Fibroblast of upper back skin (primary cell): ENCODE data around the gene WWP2.
A peak's percentile ranks its signal among the peaks of the same experiment; 100 is the strongest.
"Not testable (repeated sequence)": the region's sequence is repeated elsewhere in the genome, so short reads cannot be mapped to it uniquely, and the experiment has no call there.

Experiments used
- DNase-seq: peaks from one replicate; pipeline ENCODE4 v3.0.0-alpha.2; 2013

Gene WWP2

GRCh38 chr16:69930117-69930776 is 168.1 kb downstream of the WWP2 start:
- peak; percentile 73 for DNase-seq

- DNase-seq: no peak
Measured at GRCh38 chr16:69931631-69932030, 169.5 kb downstream of the WWP2 start.

- DNase-seq: no peak
Measured at GRCh38 chr16:69932228-69932627, 170.1 kb downstream of the WWP2 start.

GRCh38 chr16:69932691-69933392 is 170.7 kb downstream of the WWP2 start:
- DNase-seq: no peak

- no peak for DNase-seq
Measured at GRCh38 chr16:69934044-69934443, 171.9 kb downstream of the WWP2 start.

- no peak for DNase-seq
Measured at GRCh38 chr16:69934751-69935150, 172.6 kb downstream of the WWP2 start.

GRCh38 chr16:69935278-69935711 is 173.2 kb downstream of the WWP2 start:
- DNase-seq: no peak

GRCh38 chr16:69935740-69936139 is 173.6 kb downstream of the WWP2 start:
- no peak for DNase-seq

GRCh38 chr16:69936252-69936651 is 174.1 kb downstream of the WWP2 start:
- DNase-seq: no peak

- no peak for DNase-seq
Measured at GRCh38 chr16:69936751-69937211, 174.6 kb downstream of the WWP2 start.

GRCh38 chr16:69937465-69937951 is 175.4 kb downstream of the WWP2 start:
- DNase-seq: peak; percentile 31

- no peak for DNase-seq
Measured at GRCh38 chr16:69938981-69939820, 177.1 kb downstream of the WWP2 start.

GRCh38 chr16:69939821-69940585 is 177.9 kb downstream of the WWP2 start:
- DNase-seq: no peak

GRCh38 chr16:69940676-69941075 is 178.5 kb downstream of the WWP2 start:
- no peak for DNase-seq

- DNase-seq: no peak
Measured at GRCh38 chr16:69941251-69942098, 179.3 kb downstream of the WWP2 start.

- DNase-seq: no peak
Measured at GRCh38 chr16:69942099-69942491, 180.0 kb downstream of the WWP2 start.

GRCh38 chr16:69942627-69943170 is 180.6 kb downstream of the WWP2 start:
- DNase-seq: no peak

- not testable (repeated sequence) for DNase-seq
Measured at GRCh38 chr16:69943241-69944036, 181.3 kb downstream of the WWP2 start.

GRCh38 chr16:69950411-69950810 is 188.3 kb downstream of the WWP2 start:
- not testable (repeated sequence) for DNase-seq

GRCh38 chr16:69951017-69951671 is 189.0 kb downstream of the WWP2 start, which contains the start of gene CLEC18A:
CLEC18A (plus strand) TSS chr16:69951334; CDS start chr16:69951367, 33 bp downstream.
- DNase-seq: not testable (repeated sequence)
